IPS DF 4.7 (cell line): ENCODE results near the gene DCAF4L1.

ENCODE experiments used
- DNase-seq: peaks from one replicate; pipeline ENCODE4 v3.0.0-alpha.2; 2013; ENCODE audit warnings: low spot score; ENCODE audit errors: extremely low read depth

Gene DCAF4L1, protein sequence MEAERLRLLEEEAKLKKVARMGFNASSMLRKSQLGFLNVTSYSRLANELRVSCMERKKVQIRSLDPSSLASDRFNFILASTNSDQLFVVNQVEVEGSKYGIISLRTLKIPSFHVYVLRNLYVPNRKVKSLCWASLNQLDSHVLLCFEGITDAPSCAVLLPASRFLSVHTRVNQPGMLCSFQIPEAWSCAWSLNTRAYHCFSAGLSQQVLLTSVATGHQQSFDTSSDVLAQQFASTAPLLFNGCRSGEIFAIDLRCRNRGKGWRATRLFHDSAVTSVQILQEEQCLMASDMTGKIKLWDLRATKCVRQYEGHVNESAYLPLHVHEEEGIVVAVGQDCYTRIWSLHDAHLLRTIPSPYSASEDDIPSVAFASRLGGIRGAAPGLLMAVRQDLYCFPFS

DNA sequence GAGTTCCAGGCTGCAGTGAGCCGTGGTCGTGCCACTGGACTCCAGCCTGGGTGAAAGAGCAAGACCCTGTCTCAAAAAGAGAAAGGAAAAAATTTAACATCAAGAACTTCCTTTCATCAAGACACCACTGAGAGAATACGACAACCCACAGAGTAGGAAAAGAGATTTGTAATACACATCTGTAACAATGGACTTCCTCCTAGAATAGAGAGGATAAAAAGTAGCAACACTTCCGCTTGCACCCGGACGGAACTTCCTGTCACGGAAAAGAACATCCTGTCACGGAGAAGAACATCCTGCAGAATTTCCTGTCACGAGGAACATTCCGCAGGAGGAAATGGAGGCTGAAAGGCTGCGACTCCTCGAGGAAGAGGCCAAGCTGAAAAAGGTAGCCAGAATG, at the start of gene DCAF4L1:
Gene DCAF4L1, plus strand, starts transcription at position 301 of the 400 bp plus-strand sequence. Its CDS starts 37 bp downstream, at position 338.
- no peak for DNase-seq

DNA sequence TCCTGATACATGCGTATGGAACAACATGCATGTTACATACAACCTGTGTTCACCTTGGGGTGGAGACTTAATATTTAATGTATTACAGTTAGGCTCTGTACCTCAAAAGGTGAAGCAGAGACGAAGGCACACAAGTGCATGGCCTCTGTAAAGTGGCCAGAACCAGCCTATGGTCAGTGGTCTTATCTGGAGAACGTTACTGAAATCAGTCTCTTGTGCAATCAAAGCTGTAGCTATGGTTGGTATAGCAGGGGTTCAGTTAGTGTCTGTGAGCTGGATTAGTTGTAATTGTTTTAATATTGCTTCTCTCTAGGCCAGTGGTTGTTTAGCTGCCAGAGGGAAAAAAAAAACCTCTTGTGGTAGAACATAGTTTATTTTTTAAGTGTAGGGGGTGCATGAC, 48.6 kb upstream of the DCAF4L1 start:
- DNase-seq = no peak

DNA sequence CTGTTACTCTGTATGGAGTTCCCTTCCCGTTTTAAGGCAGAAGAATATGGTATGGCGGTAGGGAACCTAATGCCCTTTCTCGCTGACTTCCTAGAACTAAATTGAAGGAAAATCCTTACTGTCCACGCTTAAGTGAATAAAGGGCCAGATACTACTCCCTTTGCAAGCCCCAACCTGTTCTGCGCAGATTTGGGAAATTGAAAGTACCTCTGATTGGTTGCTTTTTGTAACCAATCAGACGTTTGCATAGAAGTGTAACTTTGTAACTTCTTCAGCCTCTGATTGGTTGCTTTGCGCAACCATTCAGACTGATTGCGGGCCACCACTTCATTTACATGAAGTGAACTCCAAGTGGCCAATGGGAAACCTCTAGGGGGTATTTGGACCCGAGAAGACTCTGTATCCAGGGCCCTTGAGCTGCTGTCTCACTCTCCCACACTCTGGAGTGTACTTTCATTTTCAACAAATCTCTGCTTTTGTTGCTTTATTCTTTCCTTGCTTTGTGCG, 47.5 kb upstream of the DCAF4L1 start:
- DNase-seq = no peak

DNA sequence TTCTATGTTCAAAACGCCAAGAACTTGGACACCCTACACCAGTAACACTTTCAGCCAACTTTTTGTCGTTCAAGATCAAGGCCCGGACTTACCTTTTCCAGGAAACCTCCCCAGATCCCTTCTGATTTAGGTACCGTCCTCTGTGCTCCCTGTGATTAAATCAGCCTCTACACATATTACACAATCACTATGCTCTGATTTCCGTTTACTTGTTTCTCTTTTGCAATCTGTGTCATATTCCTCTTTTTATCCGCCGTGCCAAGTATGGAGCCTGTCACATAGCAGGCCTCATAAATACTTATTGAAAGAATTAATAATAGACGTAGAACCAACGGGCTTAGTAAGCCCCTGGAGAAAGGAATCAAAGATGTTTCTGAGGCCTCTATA, 47.0 kb upstream of the DCAF4L1 start:
- no peak for DNase-seq

DNA sequence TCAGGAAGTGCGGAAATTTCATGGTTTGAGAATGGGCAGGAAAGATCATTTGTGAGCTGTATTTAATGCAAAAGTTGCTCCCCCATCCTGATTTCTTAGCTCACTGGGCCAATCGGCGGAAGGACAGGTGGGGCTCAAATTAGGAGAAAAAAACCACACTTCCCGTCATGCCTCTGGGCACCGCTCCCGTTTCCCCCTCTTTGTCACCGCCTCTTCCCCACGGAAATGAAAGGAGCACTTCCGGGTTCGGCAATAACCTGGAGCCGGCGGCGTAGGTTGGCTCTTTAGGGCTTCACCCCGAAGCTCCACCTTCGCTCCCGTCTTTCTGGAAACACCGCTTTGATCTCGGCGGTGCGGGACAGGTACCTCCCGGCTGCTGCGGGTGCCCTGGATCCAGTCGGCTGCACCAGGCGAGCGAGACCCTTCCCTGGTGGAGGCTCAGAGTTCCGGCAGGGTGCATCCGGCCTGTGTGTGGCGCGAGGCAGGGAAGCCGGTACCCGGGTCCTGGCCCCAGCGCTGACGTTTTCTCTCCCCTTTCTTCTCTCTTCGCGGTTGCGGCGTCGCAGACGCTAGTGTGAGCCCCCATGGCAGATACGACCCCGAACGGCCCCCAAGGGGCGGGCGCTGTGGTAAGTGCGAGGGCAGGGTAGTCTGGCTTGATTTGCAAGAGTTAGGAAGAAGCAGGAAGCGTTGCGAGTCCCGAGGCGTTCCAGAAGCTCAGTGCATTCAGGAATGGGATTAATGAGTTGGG, 46.5 kb upstream of the DCAF4L1 start, which contains the start of gene TMEM33:
Gene TMEM33, plus strand, starts transcription at position 529 of the 751 bp plus-strand sequence. Its CDS starts 56 bp downstream, at position 585.
- DNase-seq = no peak

DNA sequence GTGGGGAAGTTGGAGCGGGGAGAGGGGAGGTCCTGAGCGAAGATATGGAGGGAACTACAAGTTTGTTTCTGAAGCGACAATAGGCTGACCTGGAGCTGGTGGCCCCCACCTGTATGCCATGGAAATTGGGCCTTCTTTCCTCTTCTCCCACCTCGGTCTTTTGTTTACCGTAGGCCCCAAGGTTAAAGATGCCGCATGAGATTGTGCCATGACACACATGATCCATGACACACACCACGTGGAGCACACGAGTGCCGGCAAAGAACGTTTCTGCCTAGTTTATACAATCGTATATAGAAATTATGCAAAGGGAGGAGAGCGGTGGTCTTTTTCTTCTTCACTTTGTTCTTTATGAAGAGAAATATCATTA, 45.9 kb upstream of the DCAF4L1 start:
- DNase-seq = no peak

DNA sequence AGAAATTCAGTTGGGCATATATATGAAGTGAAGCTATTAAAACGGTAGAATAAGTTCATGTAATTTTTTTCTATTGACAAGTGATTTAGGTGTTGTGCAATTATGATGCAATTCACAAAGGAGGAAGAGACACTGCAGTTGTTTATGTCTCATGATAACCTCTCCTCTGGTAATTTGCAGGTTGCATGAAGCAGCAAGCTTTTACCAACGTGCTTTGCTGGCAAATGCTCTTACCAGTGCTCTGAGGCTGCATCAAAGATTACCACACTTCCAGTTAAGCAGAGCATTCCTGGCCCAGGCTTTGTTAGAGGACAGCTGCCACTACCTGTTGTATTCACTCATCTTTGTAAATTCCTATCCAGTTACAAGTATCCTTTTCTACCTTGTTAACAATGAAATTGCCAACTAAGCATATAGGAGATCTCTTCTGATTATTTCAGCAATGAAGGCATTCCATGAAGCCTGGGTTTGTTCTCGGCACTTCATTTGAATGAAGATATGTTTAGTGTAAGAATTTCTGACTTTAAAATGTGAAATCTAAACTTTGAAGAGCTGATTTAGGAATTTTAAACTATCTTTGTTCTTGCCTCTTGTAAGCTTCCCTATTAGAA, 42.4 kb upstream of the DCAF4L1 start:
- no peak for DNase-seq

DNA sequence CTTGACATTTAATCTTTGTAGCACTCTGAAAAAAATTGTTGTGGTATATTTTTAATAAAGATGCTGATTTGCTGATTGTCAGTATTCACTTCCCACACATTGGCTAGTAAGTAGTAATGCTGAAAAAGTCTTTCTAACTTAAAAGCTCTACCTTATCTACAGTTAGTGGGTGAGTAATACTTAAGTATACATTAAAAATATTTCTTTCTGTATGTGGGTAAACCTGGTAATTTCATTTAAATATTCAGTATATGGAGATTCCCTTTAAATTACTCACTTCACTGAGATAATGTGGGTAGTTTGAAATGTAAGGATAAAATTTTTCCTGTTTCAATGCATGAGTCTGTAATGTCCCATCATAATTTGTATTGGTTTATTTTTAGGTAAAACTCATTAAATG, 40.7 kb upstream of the DCAF4L1 start:
- no peak for DNase-seq

DNA sequence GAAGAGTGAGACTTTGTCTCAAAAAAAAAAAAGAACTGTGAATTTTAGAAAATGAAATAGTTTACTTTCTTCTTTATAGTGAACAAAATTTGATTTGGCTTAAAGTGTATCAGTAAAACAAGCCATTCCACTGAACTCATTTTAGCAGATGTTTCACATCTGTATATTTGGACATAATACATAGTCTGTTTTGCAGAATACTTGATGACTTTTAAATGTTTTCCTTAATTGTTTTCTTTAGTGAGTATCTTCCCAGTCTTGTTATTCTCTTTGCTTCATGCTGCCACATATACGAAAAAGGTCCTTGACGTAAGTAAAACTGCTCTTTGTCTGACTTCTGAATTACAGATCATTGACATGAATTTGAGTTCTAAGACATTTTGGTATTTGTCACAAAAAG, 38.0 kb upstream of the DCAF4L1 start:
- DNase-seq = no peak

DNA sequence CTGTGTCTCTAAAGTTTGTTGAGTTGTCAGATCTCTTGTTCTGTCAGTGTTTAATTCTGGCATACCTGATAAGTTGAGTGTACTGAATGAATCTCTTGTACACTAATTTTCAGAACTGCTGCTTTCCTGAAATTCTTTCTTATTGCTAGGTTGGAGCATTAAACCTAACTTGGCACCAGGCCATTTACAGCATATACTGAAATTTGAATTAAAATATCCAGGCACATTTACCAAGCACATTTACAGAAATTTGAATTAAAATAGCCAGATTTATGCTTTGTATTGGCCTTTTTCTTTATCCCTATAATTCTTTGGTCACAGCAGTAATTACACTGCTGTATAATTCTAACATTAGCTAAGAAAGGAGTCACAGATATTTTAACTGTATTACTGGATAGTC, 37.5 kb upstream of the DCAF4L1 start:
- no peak for DNase-seq

DNA sequence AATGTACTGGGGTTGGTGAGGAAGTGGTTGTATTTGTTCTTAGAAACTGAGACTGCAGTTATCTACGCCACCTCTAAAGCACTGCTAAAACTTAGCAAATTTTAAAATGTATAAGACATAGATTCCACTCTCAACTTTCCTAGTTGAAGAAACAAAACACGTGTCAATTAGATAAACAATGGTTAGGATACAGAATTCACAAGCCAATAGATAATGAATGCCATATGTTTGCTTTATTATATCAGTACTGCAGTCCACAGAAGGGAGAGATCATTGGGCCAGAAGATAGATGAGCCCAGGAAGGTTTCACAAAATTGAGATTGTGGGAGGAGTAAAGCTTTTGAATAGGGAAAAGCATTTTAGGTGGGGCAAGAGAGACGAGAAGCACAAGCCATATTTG, 32.0 kb upstream of the DCAF4L1 start:
- no peak for DNase-seq

DNA sequence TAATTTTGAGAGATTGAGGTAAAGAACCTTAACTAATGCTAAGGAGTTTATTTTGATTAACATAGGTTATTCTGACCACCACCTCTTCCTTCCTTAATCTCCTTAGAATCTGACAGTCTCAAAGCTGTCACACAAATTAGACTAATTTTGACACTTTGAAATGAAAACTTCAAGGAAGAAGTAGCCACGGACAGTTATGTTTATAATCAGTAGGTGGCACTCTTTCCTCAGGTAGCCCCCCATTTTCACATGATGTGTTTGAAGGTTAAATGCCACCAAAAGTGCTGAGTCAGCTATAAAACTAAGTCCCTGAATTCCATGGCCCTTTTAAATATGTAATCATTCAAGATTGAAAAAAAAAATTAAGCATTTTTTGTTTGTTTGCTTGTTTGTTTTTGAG, 23.9 kb upstream of the DCAF4L1 start:
- no peak for DNase-seq

DNA sequence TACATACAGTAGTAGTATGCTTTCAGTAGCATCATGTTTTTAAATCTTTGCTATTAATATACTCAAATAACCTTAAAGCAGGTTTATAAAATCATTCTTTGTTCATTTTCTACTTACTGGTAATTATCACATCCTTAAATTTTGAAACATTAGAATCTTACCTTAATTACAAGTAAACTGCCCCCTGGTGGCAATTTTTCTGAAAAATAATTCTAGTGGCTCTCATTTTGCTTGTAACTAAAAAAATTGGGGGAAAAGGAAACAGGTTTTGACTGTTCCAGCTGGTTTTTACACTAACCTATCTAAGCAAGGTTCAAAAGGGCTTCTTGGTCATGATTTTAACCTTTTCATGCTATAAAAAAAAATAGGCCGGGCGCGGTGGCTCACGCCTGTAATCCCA, 18.5 kb upstream of the DCAF4L1 start:
- no peak for DNase-seq

DNA sequence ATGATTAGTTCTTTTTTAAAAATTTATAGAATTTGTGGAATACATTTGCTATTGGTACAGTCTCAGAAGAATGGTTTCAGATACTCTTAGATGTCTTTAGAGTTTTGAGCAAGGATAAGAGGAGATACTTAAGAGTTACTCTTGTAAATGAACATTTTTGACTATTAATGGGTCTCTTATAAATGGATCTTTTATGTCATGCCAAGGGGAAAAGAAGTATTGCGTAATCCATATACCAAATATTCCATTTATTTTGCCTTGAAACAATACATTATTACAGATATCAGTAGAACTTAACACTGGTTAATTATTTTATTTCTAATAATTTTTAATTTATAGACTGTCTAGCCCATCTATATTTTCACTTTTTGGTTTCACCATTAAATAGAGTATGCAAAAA, 17.2 kb upstream of the DCAF4L1 start:
- DNase-seq = no peak

DNA sequence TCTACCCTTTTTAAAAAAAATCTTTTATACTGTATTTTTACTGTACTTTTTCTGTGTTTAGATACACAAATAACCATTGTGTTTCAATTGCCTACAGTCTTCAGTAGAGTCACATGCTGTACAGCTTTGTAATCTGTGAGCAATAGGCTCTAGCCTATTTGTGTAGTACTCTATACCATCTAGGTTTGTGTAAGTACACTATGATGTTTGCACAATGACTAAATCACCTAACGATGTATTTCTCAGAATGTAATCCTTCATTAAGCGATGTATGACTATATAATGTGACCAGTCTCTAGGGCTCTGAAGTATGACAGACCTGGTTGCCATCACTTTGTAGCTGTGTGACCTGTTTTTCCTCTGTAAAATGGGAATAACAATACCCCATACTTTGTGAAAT, 14.2 kb upstream of the DCAF4L1 start:
- no peak for DNase-seq

DNA sequence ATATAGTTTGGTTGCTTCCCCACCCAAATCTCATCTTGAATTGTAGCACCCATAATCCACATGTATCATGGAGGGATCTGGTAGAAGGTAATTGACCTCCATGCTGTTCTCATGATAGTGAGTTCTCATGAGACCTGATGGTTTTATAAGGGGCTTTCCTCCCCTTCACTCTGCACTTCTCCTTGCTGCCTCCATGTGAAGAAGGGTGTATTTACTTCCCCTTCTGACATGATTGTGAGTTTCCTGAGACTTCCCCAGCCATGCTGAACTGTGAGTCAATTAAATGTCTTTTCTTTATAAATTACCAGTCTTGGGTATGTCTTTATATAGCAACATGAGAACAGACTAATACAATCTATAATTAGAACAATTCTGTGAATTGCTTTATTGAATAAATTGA, 11.9 kb upstream of the DCAF4L1 start:
- no peak for DNase-seq

DNA sequence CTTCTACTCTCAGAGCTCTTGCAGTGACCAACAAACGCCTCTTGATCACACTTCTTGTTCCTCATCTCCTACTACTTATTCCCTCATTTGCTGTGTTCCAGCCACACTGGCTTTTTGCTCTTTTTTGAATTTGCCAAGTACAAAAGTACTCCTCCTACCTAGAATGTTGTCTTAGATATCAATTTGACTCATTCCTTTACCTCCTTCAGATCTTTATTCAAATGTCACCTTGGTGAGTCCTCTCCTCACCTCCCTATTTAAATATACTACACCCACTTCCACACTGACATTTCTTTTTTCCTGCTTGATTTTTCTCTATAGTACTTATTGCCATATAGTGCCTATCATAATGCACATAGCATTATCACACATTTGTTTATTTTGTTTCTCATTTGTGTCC, 6.2 kb upstream of the DCAF4L1 start:
- DNase-seq = no peak

DNA sequence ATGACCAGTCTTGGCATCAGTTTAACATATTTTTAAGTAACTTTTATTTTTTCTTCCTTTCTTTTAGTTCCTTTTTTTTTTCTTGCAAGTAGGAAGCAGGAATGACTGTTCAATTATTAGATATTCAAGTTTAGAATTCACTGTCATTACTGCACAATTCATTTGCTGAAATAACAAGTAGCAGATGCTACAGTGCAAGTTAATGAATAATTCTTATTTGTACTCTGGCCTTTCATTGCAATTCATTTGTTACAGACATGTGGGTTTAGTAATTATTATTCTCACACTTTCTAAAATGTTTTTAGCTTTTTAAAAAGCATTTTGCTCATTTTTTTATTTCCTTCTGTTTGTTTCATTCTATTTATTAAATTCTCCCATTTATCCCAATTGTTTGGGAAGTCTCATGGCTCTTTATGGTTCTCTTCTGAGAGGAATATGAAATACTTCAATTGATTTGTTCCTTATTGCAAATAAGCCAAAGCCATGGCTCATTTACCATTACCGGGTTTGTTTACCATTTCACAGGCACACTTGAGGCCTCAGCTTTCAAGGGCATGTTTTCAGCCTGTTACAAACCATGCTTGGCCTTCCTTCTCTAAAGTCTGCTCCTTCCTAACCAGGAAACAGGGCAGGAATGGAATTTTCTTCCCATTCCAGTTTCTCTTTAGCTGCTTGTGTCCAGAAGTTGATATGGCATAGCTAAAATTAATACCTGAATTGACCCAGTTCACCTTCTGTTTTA, 4.6 kb upstream of the DCAF4L1 start:
- DNase-seq = no peak

DNA sequence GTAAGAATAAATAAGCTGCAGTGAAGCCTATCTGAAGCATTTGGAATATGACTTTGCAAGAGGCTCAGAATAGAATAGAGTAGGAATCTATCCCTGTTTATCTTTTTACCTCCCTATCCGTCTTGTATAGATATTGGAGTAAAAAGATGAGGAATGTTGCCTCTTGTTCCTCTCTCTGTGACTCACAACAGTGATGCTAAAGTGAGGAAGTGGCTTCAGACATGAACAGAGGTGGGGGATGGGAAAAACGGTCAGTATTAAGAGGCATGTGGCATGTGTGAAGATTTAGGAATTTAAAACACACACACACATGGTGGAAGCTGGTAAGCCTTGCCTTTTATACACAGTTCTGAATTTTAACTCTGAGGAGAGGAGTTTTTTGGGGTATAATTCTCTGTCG, 3.8 kb upstream of the DCAF4L1 start:
- DNase-seq = no peak

DNA sequence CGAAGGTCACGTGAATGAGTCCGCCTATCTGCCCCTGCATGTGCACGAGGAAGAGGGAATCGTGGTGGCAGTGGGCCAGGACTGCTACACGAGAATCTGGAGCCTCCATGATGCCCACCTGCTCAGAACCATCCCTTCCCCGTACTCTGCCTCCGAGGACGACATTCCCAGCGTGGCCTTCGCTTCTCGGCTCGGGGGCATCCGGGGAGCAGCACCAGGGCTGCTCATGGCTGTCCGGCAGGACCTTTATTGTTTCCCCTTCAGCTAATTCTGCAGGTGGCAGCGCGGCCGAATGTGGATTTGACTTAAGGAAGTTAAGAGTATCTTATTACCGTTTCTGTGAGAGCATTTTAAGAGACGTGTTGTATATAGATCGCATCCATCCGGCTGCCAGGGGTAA, 1.2 kb downstream of the DCAF4L1 start:
- DNase-seq = no peak

DNA sequence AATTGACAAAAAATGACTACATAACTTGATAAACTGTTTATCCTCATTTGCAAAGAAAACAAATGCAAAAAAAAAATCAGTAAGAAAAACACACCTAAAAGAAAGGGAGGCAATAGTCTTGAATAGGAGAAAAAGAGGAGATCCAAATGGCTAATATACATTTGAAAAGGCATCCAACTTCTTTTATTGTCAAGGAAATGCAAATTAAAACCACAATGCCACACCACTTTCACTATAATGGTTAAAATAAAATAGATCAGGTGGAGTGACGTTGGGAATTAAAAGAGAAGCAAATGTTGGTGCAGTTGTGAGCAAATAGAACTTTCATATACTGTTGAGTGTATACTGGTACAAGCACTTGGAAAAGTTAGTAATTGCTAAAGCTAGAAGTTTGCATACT, 3.6 kb downstream of the DCAF4L1 start:
- no peak for DNase-seq

DNA sequence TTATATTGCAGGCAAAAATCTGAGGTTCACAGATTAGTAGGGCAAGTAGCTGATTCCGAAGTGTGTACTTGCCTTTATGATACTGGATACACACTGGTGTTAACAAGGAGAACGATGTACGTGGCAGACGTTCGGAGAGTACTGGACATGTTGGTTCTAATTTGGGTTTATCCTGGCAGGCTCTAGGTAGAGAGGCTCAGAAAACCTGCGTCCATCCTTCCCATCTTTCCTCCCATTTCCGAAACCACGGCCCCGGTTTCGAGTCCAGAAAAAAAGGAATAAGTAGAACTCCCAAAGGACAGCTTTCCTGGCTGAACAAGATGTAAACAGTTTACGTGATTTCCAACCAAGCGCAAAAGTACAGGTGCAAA, 8.4 kb downstream of the DCAF4L1 start:
- no peak for DNase-seq
